Gastroesophageal sphincter (tissue), 4 donors: ENCODE results near the gene AK5. TPM values are rescaled to one million over a fixed set of nuclear protein-coding genes. Genes with fewer than 3 reads are reported as not detected.

Experiments
- ATAC-seq: fragments of 150-250 bp; one replicate; pipeline ENCODE4 v1.9.1; 2016; ENCODE audit warnings: mild to moderate bottlenecking, moderate library complexity
- H3K27ac ChIP-seq, 4 donors: fragments of 200-600 bp; sonication (generic) in 3 of 4; 1 replicate in 3 of 4; 2 replicates in 1 of 4; pipeline ENCODE4 v1.5.1; 2016 to 2019
- H3K27me3 ChIP-seq: fragments of 200-600 bp; sonication (generic); one replicate; pipeline ENCODE4 v1.5.1; 2019
- H3K36me3 ChIP-seq, 2 donors: fragments of 200-600 bp; sonication (generic); one replicate each; pipeline ENCODE4 v1.5.1; 2019; ENCODE audit warnings: control low read depth in 1 of 2
- H3K4me1 ChIP-seq, 3 donors: fragments of 200-600 bp; sonication (generic); 1 replicate in 2 of 3; 2 replicates in 1 of 3; pipeline ENCODE4 v1.5.1; 2016 to 2019; ENCODE audit warnings: control low read depth in 2 of 3
- H3K4me3 ChIP-seq, 2 donors: fragments of 200-600 bp; sonication (generic); one replicate each; pipeline ENCODE4 v1.5.1; 2019; ENCODE audit warnings: mild to moderate bottlenecking in 1 of 2, moderate library complexity in 1 of 2
- H3K9me3 ChIP-seq, 3 donors: fragments of 200-600 bp; sonication (generic); one replicate each; pipeline ENCODE4 v1.5.1; 2017 to 2019; ENCODE audit warnings: control low read depth in 2 of 3
- EP300 ChIP-seq: sonication (generic); formaldehyde crosslinking; IDR thresholded peaks from one replicate; pipeline ENCODE4 v1.6.1; 2017; ENCODE audit warnings: antibody characterized with exemption, mild to moderate bottlenecking
- POLR2A ChIP-seq, 2 donors: fragments of 450-650 bp; IDR thresholded peaks; one replicate each; pipeline ENCODE4 v1.6.1; 2017; ENCODE audit warnings: antibody characterized with exemption in 2 of 2, mild to moderate bottlenecking in 2 of 2, moderate library complexity in 1 of 2
- POLR2AphosphoS5 ChIP-seq: sonication (generic); formaldehyde crosslinking; IDR thresholded peaks from one replicate; pipeline ENCODE4 v1.6.1; 2017; ENCODE audit warnings: antibody characterized with exemption
- WGBS, 2 donors: methylation state at CpG; one replicate each; pipeline ENCODE4 v1.1.5; 2018; ENCODE audit warnings: low coverage in 1 of 2; 5-methylcytosine and 5-hydroxymethylcytosine counted together
- total RNA-seq, 4 donors: library from RNA; depleted of rRNA; stranded (reverse); fragments of >200 nt; gene quantifications; one replicate each; pipeline ENCODE4 v1.1.0, GENCODE V29; 2016
- TF ChIP-seq, protein P1 (sequence below), 4 experiments: fragments of 200-600 bp in 2 of 4; fragments of 450-650 bp in 2 of 4; sonication (generic) in 1 of 4; IDR thresholded peaks; one replicate each; pipeline ENCODE4 v1.5.1; 2017 to 2019; ENCODE audit warnings: antibody characterized with exemption in 4 of 4, mild to moderate bottlenecking in 2 of 4, moderate library complexity in 2 of 4

AK5 gene
- total RNA-seq, 4 donors from 2014 or later, result 0.67 to 5.3 (median 2.7) TPM

- no peak overlapping the region for H3K4me3 ChIP-seq
- WGBS, 2 donors, result 47 to 83% methylated on average over 5 of the region's 5 CpGs
- no peaks in the 10 kb centered on the region for H3K9me3 ChIP-seq
- TF ChIP-seq, protein P1, sequence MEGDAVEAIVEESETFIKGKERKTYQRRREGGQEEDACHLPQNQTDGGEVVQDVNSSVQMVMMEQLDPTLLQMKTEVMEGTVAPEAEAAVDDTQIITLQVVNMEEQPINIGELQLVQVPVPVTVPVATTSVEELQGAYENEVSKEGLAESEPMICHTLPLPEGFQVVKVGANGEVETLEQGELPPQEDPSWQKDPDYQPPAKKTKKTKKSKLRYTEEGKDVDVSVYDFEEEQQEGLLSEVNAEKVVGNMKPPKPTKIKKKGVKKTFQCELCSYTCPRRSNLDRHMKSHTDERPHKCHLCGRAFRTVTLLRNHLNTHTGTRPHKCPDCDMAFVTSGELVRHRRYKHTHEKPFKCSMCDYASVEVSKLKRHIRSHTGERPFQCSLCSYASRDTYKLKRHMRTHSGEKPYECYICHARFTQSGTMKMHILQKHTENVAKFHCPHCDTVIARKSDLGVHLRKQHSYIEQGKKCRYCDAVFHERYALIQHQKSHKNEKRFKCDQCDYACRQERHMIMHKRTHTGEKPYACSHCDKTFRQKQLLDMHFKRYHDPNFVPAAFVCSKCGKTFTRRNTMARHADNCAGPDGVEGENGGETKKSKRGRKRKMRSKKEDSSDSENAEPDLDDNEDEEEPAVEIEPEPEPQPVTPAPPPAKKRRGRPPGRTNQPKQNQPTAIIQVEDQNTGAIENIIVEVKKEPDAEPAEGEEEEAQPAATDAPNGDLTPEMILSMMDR (IDR thresholded peaks at IDR 0.05), result no peak
- TF ChIP-seq POLR2A (IDR thresholded peaks at IDR 0.05) (no peak), POLR2AphosphoS5 (no peak), EP300 (no peak)
- no peaks in the 10 kb centered on the region for H3K4me1 ChIP-seq
- H3K36me3 ChIP-seq, result no peaks in the 10 kb centered on the region
- ATAC-seq, result no peak
- H3K27ac ChIP-seq, result no peak overlapping the region
- H3K27me3 ChIP-seq, result peaks cover 9% of the 10 kb centered on the region
These were observed 6.6 kb upstream of the AK5 start for GRCh38 chr1:77275194-77275593.

DNA sequence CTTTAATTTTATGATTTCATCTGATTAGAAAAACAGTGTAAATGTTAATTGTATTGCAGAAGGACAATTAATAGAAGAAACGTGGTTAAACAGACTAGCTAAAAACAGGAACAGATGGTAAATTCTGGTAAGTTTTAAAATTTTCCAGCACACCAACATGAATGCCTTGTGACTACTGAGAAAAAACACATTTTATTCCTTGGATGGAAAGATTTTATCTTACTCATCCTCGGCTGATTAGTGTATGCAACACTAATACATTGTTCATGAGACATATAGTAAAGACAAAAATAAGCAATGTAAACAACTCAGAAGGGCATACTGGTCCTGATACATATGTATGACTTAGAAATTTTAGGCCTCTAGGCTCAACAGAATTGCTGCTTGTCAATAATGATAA, 4.9 kb upstream of the AK5 start:
- Histone ChIP-seq H3K27me3 (peaks cover 26% of the 10 kb centered on the region), H3K4me3 (no peak overlapping the region), H3K9me3 (no peaks in the 10 kb centered on the region), H3K4me1 (peaks cover 0 to 6% (median 0%) of the 10 kb centered on the region in 3 donors), H3K27ac (no peak overlapping the region), H3K36me3 (no peaks in the 10 kb centered on the region)
- WGBS, 2 donors, result 50 to 51% methylated on average over 2 of the region's 2 CpGs
- TF ChIP-seq POLR2AphosphoS5, result no peak
- no peak for TF ChIP-seq POLR2A (IDR thresholded peaks at IDR 0.05)
- TF ChIP-seq EP300, result no peak
- TF ChIP-seq, protein P1 (IDR thresholded peaks at IDR 0.05), result no peak
- no peak for ATAC-seq

- no peak for ATAC-seq
- TF ChIP-seq EP300 (no peak), POLR2AphosphoS5 (no peak), POLR2A (IDR thresholded peaks at IDR 0.05) (no peak)
- TF ChIP-seq, protein P1 (IDR thresholded peaks at IDR 0.05), result no peak
- Histone ChIP-seq H3K27me3 (peaks cover 56% of the 10 kb centered on the region), H3K9me3 (no peaks in the 10 kb centered on the region), H3K36me3 (no peaks in the 10 kb centered on the region), H3K27ac (no peak overlapping the region), H3K4me1 (peaks cover 0 to 19% (median 8%) of the 10 kb centered on the region in 3 donors), H3K4me3 (no peak overlapping the region)
- 78 to 100% methylated on average over 2 of the region's 2 CpGs for WGBS, 2 donors
These were observed 1.9 kb upstream of the AK5 start for GRCh38 chr1:77279929-77280328.

- Histone ChIP-seq H3K9me3 (no peaks in the 10 kb centered on the region), H3K27ac (no peak overlapping the region), H3K27me3 (peaks cover 67% of the 10 kb centered on the region), H3K36me3 (no peaks in the 10 kb centered on the region), H3K4me1 (peaks cover 0 to 19% (median 8%) of the 10 kb centered on the region in 3 donors), H3K4me3 (no peak overlapping the region)
- WGBS, 2 donors, result 77 to 83% methylated on average over 3 to 4 of the region's 4 CpGs
- TF ChIP-seq, protein P1 (IDR thresholded peaks at IDR 0.05), result no peak
- TF ChIP-seq POLR2A (IDR thresholded peaks at IDR 0.05) (no peak), POLR2AphosphoS5 (no peak), EP300 (no peak)
- no peak for ATAC-seq
These were observed 857 bp upstream of the AK5 start for GRCh38 chr1:77280962-77281361.

GRCh38 chr1:77282187-77282865, 507 bp downstream of the AK5 start:
- peak; percentile 43 for ATAC-seq
- peaks cover 0 to 19% (median 8%) of the 10 kb centered on the region in 3 donors for H3K4me1 ChIP-seq
- H3K9me3 ChIP-seq, result no peaks in the 10 kb centered on the region
- H3K27ac ChIP-seq, result peak overlapping the region in 1 of 4 donors; percentile 35
- no peak for TF ChIP-seq EP300
- TF ChIP-seq, protein P1 (IDR thresholded peaks at IDR 0.05), result no peak
- no peak for TF ChIP-seq POLR2A (IDR thresholded peaks at IDR 0.05)
- no peak for TF ChIP-seq POLR2AphosphoS5
- H3K27me3 ChIP-seq, result peaks cover 67% of the 10 kb centered on the region
- H3K36me3 ChIP-seq, result no peaks in the 10 kb centered on the region
- H3K4me3 ChIP-seq, result peak overlapping the region; percentile 44 to 62
- WGBS, 2 donors, result 0% methylated on average over 2 of the region's 47 CpGs; no CpG with 5 or more reads in 1 of the 2 donors
